HepG2 (cell line): ENCODE data around the gene FAM193A. TPM values are rescaled to one million over a fixed set of nuclear protein-coding genes. Genes with fewer than 3 reads are reported as not detected.

Source experiments
- CAMTA2 ChIP-seq: sonication (generic); formaldehyde crosslinking; IDR thresholded peaks from 2 replicates; pipeline ENCODE4 v1.4.0; 2020; ENCODE audit warnings: mild to moderate bottlenecking, missing genetic modification reagents, borderline replicate concordance
- CBX1 ChIP-seq: IDR thresholded peaks from one replicate; pipeline ENCODE4 v1.6.1; 2016; ENCODE audit warnings: antibody characterized with exemption, low read depth
- DPF2 ChIP-seq: sonication (generic); formaldehyde crosslinking; IDR thresholded peaks from 2 replicates; pipeline ENCODE4 v1.4.0; 2020; ENCODE audit warnings: mild to moderate bottlenecking, low read depth, missing genetic modification reagents, borderline replicate concordance
- HIVEP1 ChIP-seq: sonication (generic); formaldehyde crosslinking; IDR thresholded peaks from 2 replicates; pipeline ENCODE4 v1.4.0; 2020; ENCODE audit warnings: mild to moderate bottlenecking, missing genetic modification reagents
- IKZF4 ChIP-seq: sonication (generic); formaldehyde crosslinking; IDR thresholded peaks from 2 replicates; pipeline ENCODE4 v1.5.1; 2020; ENCODE audit warnings: borderline replicate concordance, mild to moderate bottlenecking, low read depth, missing genetic modification reagents; ENCODE audit errors: not compliant biosample characterization
- MAFG ChIP-seq: sonication (generic); formaldehyde crosslinking; IDR thresholded peaks from 2 replicates; pipeline ENCODE4 v1.5.1; 2020; ENCODE audit warnings: mild to moderate bottlenecking, missing genetic modification reagents
- MXD4 ChIP-seq: IDR thresholded peaks from 2 replicates; pipeline ENCODE4 v1.6.1; 2016; ENCODE audit warnings: mild to moderate bottlenecking, missing biosample characterization, missing genetic modification reagents
- ONECUT2 ChIP-seq: sonication (generic); formaldehyde crosslinking; IDR thresholded peaks from 2 replicates; pipeline ENCODE4 v1.4.0; 2020; ENCODE audit warnings: missing genetic modification reagents
- PHB2 ChIP-seq: fragments of 450-650 bp; IDR thresholded peaks from 2 replicates; pipeline ENCODE4 v1.6.1; 2018; ENCODE audit not compliant: partially characterized antibody
- RBM39 ChIP-seq: fragments of 200-400 bp; formaldehyde crosslinking; IDR thresholded peaks from one replicate; pipeline ENCODE4 v1.6.1; 2018; ENCODE audit warnings: antibody characterized with exemption, mild to moderate bottlenecking, low read depth, low read length; ENCODE audit not compliant: poor library complexity, severe bottlenecking
- SMAD1 ChIP-seq: sonication (generic); formaldehyde crosslinking; IDR thresholded peaks from 2 replicates; pipeline ENCODE4 v1.4.0; 2020; ENCODE audit warnings: missing genetic modification reagents, low read depth, mild to moderate bottlenecking, borderline replicate concordance
- TCF7L2 ChIP-seq: IDR thresholded peaks from 2 replicates; pipeline ENCODE4 v1.6.1; 2011; ENCODE audit warnings: mild to moderate bottlenecking, low read depth, low read length, moderate library complexity
- ZBTB1 ChIP-seq: sonication (generic); formaldehyde crosslinking; IDR thresholded peaks from 2 replicates; pipeline ENCODE4 v1.4.0; 2020; ENCODE audit warnings: missing genetic modification reagents, borderline replicate concordance
- ZNF644 ChIP-seq: IDR thresholded peaks from 2 replicates; pipeline ENCODE4 v1.6.1; 2016; ENCODE audit warnings: low read depth
- ZNF879 ChIP-seq: sonication (generic); formaldehyde crosslinking; IDR thresholded peaks from 2 replicates; pipeline ENCODE4 v1.8.1; 2023; ENCODE audit warnings: missing genetic modification reagents
- polyA plus RNA-seq, 8 experiments: library from polyadenylated mRNA; depleted of rRNA in 3 of 8; stranded (reverse) in 7 of 8; unstranded in 1 of 8; fragments of >200 nt; fragmentation: Illumina TruSeq in 4 of 8; extraction: Trizol in 4 of 8; gene quantifications; 2 replicates each; pipeline versions ENCODE4 v1.2.1 to v1.2.3, GENCODE V29; 2011 to 2016; ENCODE audit warnings: low read depth in 4 of 8, missing spikeins in 1 of 8, mixed read lengths in 1 of 8; ENCODE audit not compliant: insufficient read depth in 1 of 8
- total RNA-seq, 5 experiments: library from RNA; depleted of rRNA; stranded (reverse); fragments of >200 nt; fragmentation: Illumina TruSeq; extraction: Trizol; gene quantifications; 2 replicates each; pipeline ENCODE4 v1.2.3, GENCODE V29; 2016; ENCODE audit warnings: low read depth in 1 of 5
- TF ChIP-seq, protein P1 (sequence below): sonication (generic); formaldehyde crosslinking; IDR thresholded peaks from 2 replicates; pipeline ENCODE4 v1.4.0; 2020; ENCODE audit warnings: missing genetic modification reagents
- TF ChIP-seq, protein P2 (sequence below): sonication (generic); formaldehyde crosslinking; IDR thresholded peaks from 2 replicates; pipeline ENCODE4 v1.4.0; 2020; ENCODE audit warnings: missing genetic modification reagents
- TF ChIP-seq, protein P3 (sequence below): sonication (generic); formaldehyde crosslinking; IDR thresholded peaks from 2 replicates; pipeline ENCODE4 v1.5.0; 2020; ENCODE audit warnings: missing genetic modification reagents, mild to moderate bottlenecking, borderline replicate concordance
- TF ChIP-seq, protein P4 (sequence below): IDR thresholded peaks from 2 replicates; pipeline ENCODE4 v1.6.1; 2016; ENCODE audit warnings: control low read depth
- TF ChIP-seq, protein P5 (sequence below): sonication (generic); formaldehyde crosslinking; IDR thresholded peaks from 2 replicates; pipeline ENCODE4 v1.4.0; 2020; ENCODE audit warnings: missing genetic modification reagents

FAM193A gene
- total and polyA plus RNA-seq, 2 of the 13 experiments (the other 11 are each of a cell fraction or from before 2014, with no cell fraction given) = 5.7 to 8.7 TPM

DNA sequence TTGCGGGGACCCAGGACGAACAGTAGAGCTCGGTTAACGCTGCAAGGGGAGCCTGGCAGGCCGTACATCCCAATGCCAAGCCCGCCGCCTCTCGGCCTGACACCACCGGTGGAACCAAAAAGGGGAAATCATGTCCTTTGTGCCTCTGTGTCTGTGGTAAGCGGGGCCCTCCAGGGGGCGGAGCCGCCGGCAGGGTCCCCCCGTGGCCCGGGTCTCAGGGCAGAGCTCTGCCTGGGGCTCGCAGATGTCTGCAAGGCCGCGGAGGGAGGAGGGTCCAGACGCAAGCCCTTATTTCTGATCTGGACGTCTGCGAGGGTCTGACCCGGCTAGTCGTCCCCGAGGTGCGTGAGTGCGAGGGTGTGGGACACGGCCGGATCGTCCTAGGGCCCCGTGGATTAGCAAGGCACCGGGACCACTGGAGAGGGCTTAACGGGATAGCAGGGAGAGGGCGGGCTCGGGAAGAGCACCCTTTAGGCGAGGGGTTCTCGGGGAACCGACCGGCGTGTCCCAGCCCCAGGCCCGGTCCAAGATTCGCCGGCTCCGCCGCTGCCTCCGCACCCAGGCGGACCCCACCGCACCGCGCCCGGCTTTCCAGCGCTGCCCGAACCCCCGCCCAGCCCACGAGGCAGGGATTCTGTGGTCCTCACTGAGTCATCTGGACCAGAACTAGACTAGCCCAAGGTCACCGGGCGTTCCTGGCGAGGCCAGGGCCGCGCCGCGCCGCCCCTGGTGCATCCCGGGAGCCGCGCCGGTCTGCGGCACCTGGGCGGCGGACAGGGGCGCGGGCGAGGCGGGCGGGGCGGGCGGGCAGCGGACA is 863 bp upstream of the FAM193A start (continued):
- TF ChIP-seq, protein P1, sequence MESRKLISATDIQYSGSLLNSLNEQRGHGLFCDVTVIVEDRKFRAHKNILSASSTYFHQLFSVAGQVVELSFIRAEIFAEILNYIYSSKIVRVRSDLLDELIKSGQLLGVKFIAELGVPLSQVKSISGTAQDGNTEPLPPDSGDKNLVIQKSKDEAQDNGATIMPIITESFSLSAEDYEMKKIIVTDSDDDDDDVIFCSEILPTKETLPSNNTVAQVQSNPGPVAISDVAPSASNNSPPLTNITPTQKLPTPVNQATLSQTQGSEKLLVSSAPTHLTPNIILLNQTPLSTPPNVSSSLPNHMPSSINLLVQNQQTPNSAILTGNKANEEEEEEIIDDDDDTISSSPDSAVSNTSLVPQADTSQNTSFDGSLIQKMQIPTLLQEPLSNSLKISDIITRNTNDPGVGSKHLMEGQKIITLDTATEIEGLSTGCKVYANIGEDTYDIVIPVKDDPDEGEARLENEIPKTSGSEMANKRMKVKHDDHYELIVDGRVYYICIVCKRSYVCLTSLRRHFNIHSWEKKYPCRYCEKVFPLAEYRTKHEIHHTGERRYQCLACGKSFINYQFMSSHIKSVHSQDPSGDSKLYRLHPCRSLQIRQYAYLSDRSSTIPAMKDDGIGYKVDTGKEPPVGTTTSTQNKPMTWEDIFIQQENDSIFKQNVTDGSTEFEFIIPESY (CRISPR knock-in tag) = no peak
- TF ChIP-seq CBX1 = no peak
- TF ChIP-seq PHB2 = no peak
- no peak for TF ChIP-seq ZNF644 (CRISPR knock-in tag)
- TF ChIP-seq, protein P2, sequence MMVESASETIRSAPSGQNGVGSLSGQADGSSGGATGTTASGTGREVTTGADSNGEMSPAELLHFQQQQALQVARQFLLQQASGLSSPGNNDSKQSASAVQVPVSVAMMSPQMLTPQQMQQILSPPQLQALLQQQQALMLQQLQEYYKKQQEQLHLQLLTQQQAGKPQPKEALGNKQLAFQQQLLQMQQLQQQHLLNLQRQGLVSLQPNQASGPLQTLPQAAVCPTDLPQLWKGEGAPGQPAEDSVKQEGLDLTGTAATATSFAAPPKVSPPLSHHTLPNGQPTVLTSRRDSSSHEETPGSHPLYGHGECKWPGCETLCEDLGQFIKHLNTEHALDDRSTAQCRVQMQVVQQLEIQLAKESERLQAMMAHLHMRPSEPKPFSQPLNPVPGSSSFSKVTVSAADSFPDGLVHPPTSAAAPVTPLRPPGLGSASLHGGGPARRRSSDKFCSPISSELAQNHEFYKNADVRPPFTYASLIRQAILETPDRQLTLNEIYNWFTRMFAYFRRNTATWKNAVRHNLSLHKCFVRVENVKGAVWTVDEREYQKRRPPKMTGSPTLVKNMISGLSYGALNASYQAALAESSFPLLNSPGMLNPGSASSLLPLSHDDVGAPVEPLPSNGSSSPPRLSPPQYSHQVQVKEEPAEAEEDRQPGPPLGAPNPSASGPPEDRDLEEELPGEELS (CRISPR knock-in tag) = no peak
- TF ChIP-seq, protein P3, sequence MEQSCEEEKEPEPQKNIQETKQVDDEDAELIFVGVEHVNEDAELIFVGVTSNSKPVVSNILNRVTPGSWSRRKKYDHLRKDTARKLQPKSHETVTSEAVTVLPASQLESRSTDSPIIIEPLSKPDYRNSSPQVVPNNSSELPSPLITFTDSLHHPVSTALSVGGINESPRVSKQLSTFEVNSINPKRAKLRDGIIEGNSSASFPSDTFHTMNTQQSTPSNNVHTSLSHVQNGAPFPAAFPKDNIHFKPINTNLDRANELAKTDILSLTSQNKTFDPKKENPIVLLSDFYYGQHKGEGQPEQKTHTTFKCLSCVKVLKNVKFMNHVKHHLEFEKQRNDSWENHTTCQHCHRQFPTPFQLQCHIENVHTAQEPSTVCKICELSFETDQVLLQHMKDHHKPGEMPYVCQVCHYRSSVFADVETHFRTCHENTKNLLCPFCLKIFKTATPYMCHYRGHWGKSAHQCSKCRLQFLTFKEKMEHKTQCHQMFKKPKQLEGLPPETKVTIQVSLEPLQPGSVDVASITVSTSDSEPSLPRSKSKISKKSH (CRISPR knock-in tag) = 0 out of 2 replicates have a peak, but pooled peaks have one; percentile 37
- TF ChIP-seq CAMTA2 = no peak
- TF ChIP-seq IKZF4 (CRISPR knock-in tag) = peak; percentile 5
- TF ChIP-seq DPF2 = no peak
- TF ChIP-seq TCF7L2 = no peak
- TF ChIP-seq, protein P4, sequence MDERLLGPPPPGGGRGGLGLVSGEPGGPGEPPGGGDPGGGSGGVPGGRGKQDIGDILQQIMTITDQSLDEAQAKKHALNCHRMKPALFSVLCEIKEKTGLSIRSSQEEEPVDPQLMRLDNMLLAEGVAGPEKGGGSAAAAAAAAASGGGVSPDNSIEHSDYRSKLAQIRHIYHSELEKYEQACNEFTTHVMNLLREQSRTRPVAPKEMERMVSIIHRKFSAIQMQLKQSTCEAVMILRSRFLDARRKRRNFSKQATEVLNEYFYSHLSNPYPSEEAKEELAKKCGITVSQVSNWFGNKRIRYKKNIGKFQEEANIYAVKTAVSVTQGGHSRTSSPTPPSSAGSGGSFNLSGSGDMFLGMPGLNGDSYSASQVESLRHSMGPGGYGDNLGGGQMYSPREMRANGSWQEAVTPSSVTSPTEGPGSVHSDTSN (CRISPR knock-in tag) = no peak
- no peak for TF ChIP-seq ONECUT2 (CRISPR knock-in tag)
- TF ChIP-seq SMAD1 (CRISPR knock-in tag) = no peak
- peak; percentile 52; the same call in 1 of the 2 replicates for TF ChIP-seq MXD4
- TF ChIP-seq, protein P5, sequence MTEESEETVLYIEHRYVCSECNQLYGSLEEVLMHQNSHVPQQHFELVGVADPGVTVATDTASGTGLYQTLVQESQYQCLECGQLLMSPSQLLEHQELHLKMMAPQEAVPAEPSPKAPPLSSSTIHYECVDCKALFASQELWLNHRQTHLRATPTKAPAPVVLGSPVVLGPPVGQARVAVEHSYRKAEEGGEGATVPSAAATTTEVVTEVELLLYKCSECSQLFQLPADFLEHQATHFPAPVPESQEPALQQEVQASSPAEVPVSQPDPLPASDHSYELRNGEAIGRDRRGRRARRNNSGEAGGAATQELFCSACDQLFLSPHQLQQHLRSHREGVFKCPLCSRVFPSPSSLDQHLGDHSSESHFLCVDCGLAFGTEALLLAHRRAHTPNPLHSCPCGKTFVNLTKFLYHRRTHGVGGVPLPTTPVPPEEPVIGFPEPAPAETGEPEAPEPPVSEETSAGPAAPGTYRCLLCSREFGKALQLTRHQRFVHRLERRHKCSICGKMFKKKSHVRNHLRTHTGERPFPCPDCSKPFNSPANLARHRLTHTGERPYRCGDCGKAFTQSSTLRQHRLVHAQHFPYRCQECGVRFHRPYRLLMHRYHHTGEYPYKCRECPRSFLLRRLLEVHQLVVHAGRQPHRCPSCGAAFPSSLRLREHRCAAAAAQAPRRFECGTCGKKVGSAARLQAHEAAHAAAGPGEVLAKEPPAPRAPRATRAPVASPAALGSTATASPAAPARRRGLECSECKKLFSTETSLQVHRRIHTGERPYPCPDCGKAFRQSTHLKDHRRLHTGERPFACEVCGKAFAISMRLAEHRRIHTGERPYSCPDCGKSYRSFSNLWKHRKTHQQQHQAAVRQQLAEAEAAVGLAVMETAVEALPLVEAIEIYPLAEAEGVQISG (CRISPR knock-in tag) = no peak
- TF ChIP-seq HIVEP1 (CRISPR knock-in tag) = no peak
- TF ChIP-seq ZNF879 = no peak
- no peak for TF ChIP-seq ZBTB1 (CRISPR knock-in tag)
- no peak for TF ChIP-seq MAFG (CRISPR knock-in tag)
- no peak for TF ChIP-seq RBM39
